ENCODE results near the gene TBX10.

DNA sequence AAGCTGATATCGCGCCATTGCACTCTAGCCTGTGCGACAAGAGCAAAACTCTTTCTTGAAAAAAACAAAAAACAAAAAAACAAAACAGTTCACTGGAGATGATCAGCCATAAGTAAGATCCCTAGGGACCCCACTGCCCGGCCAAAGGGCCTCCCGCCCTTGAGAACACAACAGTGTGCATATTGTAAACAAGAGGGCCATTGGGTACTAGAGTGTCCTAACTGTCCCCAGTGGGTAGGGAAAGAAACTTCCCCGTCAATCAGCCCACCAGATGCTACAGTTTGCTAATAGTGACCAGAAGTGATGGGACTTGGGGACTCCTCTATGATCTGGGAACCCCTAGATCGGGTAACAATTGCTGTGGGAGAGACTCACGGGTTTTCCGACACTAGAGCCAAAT, 14.7 kb upstream of the TBX10 start:
- TF ChIP-seq, protein P1, sequence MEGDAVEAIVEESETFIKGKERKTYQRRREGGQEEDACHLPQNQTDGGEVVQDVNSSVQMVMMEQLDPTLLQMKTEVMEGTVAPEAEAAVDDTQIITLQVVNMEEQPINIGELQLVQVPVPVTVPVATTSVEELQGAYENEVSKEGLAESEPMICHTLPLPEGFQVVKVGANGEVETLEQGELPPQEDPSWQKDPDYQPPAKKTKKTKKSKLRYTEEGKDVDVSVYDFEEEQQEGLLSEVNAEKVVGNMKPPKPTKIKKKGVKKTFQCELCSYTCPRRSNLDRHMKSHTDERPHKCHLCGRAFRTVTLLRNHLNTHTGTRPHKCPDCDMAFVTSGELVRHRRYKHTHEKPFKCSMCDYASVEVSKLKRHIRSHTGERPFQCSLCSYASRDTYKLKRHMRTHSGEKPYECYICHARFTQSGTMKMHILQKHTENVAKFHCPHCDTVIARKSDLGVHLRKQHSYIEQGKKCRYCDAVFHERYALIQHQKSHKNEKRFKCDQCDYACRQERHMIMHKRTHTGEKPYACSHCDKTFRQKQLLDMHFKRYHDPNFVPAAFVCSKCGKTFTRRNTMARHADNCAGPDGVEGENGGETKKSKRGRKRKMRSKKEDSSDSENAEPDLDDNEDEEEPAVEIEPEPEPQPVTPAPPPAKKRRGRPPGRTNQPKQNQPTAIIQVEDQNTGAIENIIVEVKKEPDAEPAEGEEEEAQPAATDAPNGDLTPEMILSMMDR (IDR thresholded peaks at IDR 0.05) = no peak
- no peak for TF ChIP-seq POLR2AphosphoS5 (IDR thresholded peaks at IDR 0.05; ENCODE audit: low read depth, low read length)
- TF ChIP-seq TCF7L2 (IDR thresholded peaks at IDR 0.05; ENCODE audit: low read depth, low read length) = no peak
- TF ChIP-seq, protein P2, sequence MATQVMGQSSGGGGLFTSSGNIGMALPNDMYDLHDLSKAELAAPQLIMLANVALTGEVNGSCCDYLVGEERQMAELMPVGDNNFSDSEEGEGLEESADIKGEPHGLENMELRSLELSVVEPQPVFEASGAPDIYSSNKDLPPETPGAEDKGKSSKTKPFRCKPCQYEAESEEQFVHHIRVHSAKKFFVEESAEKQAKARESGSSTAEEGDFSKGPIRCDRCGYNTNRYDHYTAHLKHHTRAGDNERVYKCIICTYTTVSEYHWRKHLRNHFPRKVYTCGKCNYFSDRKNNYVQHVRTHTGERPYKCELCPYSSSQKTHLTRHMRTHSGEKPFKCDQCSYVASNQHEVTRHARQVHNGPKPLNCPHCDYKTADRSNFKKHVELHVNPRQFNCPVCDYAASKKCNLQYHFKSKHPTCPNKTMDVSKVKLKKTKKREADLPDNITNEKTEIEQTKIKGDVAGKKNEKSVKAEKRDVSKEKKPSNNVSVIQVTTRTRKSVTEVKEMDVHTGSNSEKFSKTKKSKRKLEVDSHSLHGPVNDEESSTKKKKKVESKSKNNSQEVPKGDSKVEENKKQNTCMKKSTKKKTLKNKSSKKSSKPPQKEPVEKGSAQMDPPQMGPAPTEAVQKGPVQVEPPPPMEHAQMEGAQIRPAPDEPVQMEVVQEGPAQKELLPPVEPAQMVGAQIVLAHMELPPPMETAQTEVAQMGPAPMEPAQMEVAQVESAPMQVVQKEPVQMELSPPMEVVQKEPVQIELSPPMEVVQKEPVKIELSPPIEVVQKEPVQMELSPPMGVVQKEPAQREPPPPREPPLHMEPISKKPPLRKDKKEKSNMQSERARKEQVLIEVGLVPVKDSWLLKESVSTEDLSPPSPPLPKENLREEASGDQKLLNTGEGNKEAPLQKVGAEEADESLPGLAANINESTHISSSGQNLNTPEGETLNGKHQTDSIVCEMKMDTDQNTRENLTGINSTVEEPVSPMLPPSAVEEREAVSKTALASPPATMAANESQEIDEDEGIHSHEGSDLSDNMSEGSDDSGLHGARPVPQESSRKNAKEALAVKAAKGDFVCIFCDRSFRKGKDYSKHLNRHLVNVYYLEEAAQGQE (IDR thresholded peaks at IDR 0.05; ENCODE audit: insufficient read depth in 1 of 2, low read depth in 2 of 2, low read length in 1 of 2) = no peak
